ENCODE data around the gene FANCL.
"Not testable (repeated sequence)": the region's sequence is repeated elsewhere in the genome, so short reads cannot be mapped to it uniquely, and the experiment has no call there.

Gene FANCL

DNA sequence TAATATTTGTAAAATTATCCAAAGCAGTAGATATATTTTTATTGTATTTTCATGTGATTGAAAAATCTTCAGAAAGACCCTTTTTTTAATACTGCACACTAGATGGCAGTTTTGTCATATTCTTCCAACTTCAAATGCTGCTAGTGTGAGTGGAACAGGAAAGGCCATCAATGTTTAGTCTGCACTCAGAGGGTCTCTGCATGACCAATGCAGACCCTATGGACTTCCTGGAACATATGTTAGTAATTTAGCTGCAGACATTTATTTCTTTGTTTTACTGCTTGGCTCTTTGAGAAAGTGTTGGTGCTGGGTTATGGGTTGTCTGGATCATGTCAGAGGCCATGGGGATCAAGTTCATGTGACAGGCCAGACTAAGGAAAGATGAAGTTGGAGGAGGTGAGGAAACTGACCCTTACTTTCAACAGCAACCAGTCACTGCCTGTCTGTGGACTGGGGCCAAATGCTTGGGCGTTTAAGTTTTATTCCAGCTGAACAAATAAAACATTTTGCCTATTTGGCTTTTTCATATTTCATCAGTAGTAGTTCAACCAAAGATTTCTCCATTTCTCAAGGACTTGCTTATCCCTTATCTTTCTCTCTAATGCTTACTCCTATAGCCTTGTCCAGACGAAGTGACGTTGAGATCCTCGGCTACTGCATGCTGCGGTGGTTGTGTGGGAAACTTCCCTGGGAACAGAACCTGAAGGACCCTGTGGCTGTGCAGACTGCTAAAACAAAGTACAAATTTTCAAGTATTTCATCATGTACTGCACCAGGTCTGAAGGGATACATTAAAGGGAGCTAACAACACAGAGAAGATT is 109.7 kb downstream of the FANCL start:
- H3K4me1 Mint-ChIP-seq: no peaks in the 10 kb centered on the region
- no peaks in the 10 kb centered on the region for H3K27me3 Mint-ChIP-seq
- H3K4me3 Mint-ChIP-seq: no peak overlapping the region
- no peak for DNase-seq (ENCODE audit: low spot score in 2 of 2)
- no peak overlapping the region for H3K27ac Mint-ChIP-seq (ENCODE audit: low read depth)
- H3K36me3 Mint-ChIP-seq (ENCODE audit: insufficient read depth): peaks cover 2% of the 10 kb centered on the region
- no peaks in the 10 kb centered on the region for H3K9me3 Mint-ChIP-seq
- ATAC-seq (replicated peaks; ENCODE audit: extremely low read depth, poor library complexity, severe bottlenecking): no peak

DNA sequence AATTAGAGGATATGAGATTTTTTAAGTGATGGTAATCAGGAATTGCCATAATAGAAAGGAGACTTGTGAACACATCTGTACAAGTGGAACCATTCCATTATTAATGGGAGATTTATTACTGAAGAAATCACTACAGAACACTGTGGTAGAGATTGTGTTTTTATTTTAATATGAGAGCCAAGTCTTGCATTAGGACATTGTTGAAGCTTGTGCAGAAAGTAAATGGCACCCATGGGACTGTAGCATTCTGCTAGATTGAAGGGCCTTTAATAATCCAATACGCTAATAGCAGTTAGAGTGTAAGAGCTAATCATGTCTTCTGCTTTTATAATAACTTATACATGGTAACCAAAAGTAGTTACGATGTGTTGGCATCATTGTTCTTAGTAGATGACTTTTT is 110.9 kb downstream of the FANCL start:
- DNase-seq (ENCODE audit: low spot score in 2 of 2) (no peak), ATAC-seq (replicated peaks; ENCODE audit: extremely low read depth, poor library complexity, severe bottlenecking) (no peak)
- Mint-ChIP-seq H3K27me3 (no peaks in the 10 kb centered on the region), H3K27ac (ENCODE audit: low read depth) (no peak overlapping the region), H3K4me1 (no peaks in the 10 kb centered on the region), H3K4me3 (no peak overlapping the region), H3K36me3 (ENCODE audit: insufficient read depth) (peaks cover 2% of the 10 kb centered on the region), H3K9me3 (no peaks in the 10 kb centered on the region)

DNA sequence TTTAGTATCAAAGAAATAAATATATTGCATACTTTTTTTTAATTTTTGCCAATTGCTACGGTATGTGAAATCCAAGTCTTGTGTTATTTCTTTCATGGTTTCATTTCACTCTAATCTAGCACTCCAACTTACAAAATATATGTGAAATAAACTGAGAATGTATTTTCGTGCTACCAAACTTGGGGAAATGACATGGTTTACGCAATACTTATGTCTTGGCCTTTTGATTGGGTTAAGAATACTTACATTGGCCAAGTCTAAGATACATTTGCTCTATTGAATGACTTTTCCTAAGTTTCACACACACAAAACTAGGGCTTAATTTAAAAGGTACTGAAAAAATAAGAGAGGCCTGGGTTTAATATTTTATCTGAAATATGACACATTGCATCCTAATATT is 114.0 kb downstream of the FANCL start:
- no peaks in the 10 kb centered on the region for H3K27me3 Mint-ChIP-seq
- peaks cover 5% of the 10 kb centered on the region for H3K36me3 Mint-ChIP-seq (ENCODE audit: insufficient read depth)
- H3K27ac Mint-ChIP-seq (ENCODE audit: low read depth): no peak overlapping the region
- H3K9me3 Mint-ChIP-seq: no peaks in the 10 kb centered on the region
- DNase-seq (ENCODE audit: low spot score in 2 of 2) (no peak), ATAC-seq (replicated peaks; ENCODE audit: extremely low read depth, poor library complexity, severe bottlenecking) (no peak)
- H3K4me1 Mint-ChIP-seq: no peaks in the 10 kb centered on the region
- no peak overlapping the region for H3K4me3 Mint-ChIP-seq

DNA sequence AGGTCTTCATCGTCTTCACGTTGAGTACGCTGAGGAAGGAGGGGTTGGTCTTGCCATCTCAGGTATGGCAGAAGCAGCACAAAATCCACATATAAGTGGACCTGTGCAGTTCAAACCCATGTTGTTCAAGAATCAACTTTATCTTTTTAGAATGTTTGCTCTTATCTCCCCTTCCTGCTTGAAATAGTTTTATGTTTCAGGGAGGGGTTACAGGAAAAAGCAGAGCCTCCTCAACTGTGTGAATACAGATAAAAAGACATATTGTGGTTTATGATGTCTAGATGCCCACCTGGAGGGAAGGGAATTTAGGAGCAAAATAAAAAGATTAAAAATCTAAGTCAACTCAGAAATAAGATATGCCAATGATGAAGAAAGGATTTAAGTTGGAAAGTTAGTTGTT is 118.6 kb downstream of the FANCL start:
- Mint-ChIP-seq H3K9me3 (no peaks in the 10 kb centered on the region), H3K27me3 (no peaks in the 10 kb centered on the region), H3K27ac (ENCODE audit: low read depth) (no peak overlapping the region), H3K4me3 (no peak overlapping the region), H3K4me1 (peaks cover 4% of the 10 kb centered on the region), H3K36me3 (ENCODE audit: insufficient read depth) (peaks cover 11% of the 10 kb centered on the region)
- DNase-seq (ENCODE audit: low spot score in 2 of 2) (no peak), ATAC-seq (replicated peaks; ENCODE audit: extremely low read depth, poor library complexity, severe bottlenecking) (no peak)

DNA sequence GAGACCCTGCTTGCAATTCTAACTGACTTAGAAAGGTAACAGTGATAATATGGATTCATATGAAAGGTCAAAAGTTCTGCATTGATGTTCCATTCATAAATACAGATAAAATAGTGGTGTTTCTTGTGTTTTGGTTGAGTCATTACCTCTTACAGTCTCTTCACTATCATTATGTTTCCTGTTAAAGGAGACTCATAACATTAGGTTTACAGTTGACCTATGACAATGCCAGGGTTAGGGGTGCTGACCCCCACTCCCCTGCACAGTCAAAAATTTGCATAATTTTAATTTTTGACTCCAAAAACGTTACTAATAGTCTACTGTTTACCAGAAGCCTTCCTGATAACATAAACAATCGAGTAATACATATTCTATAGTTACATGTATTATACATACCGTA is 119.1 kb downstream of the FANCL start:
- DNase-seq (ENCODE audit: low spot score in 2 of 2) (no peak), ATAC-seq (replicated peaks; ENCODE audit: extremely low read depth, poor library complexity, severe bottlenecking) (no peak)
- H3K4me3 Mint-ChIP-seq: no peak overlapping the region
- peaks cover 9% of the 10 kb centered on the region for H3K4me1 Mint-ChIP-seq
- peaks cover 11% of the 10 kb centered on the region for H3K36me3 Mint-ChIP-seq (ENCODE audit: insufficient read depth)
- no peak overlapping the region for H3K27ac Mint-ChIP-seq (ENCODE audit: low read depth)
- no peaks in the 10 kb centered on the region for H3K9me3 Mint-ChIP-seq
- no peaks in the 10 kb centered on the region for H3K27me3 Mint-ChIP-seq

DNA sequence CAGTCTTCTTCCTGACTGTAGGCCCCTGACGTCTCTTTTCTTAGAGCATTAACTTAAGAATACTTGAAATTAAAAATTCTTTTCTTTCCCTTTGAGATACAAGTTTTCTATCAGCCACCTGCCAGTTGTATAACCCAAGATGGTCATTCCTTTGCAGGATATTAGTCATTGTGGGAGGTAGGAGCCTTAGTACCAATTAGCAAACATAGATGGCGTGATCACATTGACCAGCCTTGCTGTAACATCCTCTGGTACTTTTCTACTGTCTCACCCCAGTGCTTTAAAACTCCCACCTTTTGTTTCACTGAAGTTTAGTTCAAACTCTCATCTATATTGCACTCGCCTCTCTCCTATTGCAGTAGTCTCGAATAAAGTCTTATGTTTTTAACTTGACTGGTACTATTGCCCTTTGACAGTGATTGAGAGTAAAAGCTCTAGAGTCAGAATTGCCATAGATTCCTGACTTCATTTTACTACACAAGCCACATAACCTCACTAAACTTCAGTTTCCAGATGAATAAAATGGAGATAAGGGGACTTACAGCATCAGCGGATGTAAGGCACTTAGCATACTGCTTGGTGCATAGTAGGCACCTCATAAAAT is 120.4 kb downstream of the FANCL start:
- H3K4me1 Mint-ChIP-seq: peaks cover 11% of the 10 kb centered on the region
- no peaks in the 10 kb centered on the region for H3K27me3 Mint-ChIP-seq
- no peak for ATAC-seq (replicated peaks; ENCODE audit: extremely low read depth, poor library complexity, severe bottlenecking)
- H3K36me3 Mint-ChIP-seq (ENCODE audit: insufficient read depth): peaks cover 11% of the 10 kb centered on the region
- DNase-seq (ENCODE audit: low spot score in 2 of 2): no peak
- no peaks in the 10 kb centered on the region for H3K9me3 Mint-ChIP-seq
- no peak overlapping the region for H3K4me3 Mint-ChIP-seq
- no peak overlapping the region for H3K27ac Mint-ChIP-seq (ENCODE audit: low read depth)

DNA sequence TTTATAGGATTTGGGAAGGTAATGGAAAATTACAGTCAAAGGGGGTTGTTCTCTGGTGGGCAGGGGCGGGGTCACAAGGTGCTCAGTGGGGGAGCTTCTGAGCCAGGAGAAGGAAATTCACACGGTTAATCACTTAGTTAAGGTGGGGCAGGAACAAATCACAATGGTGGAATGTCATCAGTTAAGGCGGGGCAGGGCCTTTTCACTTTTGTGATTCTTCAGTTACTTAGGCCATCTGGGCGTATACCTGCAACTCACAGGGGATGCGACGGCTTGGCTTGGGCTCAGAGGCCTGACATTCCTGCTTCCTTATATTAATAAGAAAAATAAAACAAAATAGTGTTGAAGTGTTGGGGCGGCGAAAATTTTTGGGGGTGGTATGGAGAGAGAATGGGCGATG is 127.6 kb downstream of the FANCL start:
- not testable (repeated sequence) for H3K4me3 Mint-ChIP-seq; H3K36me3 Mint-ChIP-seq (ENCODE audit: insufficient read depth); H3K27ac Mint-ChIP-seq (ENCODE audit: low read depth); DNase-seq (ENCODE audit: low spot score in 2 of 2); H3K27me3 Mint-ChIP-seq; H3K9me3 Mint-ChIP-seq; ATAC-seq (replicated peaks; ENCODE audit: extremely low read depth, poor library complexity, severe bottlenecking)
- H3K4me1 Mint-ChIP-seq: peaks cover 20% of the 10 kb centered on the region

DNA sequence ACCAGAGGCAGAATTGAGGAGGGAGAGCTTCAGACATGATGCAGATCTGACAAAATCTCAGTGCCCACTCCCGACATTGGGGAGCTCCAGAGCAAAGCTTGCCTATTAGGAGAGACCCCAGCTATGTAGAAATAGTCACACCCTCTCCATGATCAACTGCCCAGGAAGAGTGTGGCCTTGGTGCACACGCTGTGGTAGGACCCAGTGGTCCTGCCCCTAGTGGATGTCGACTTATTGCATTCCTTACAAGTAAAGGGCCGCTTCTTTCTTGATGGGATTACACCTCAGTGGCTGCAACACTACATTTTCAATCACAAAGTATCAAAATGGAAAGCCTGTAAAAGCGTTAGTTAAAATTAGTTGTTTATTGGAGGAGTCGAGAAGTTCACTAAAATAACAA is 130.4 kb downstream of the FANCL start:
- Mint-ChIP-seq H3K4me1 (peaks cover 18% of the 10 kb centered on the region), H3K9me3 (no peaks in the 10 kb centered on the region), H3K27ac (ENCODE audit: low read depth) (no peak overlapping the region), H3K4me3 (no peak overlapping the region), H3K36me3 (ENCODE audit: insufficient read depth) (peaks cover 6% of the 10 kb centered on the region), H3K27me3 (no peaks in the 10 kb centered on the region)
- no peak for ATAC-seq (replicated peaks; ENCODE audit: extremely low read depth, poor library complexity, severe bottlenecking)
- DNase-seq (ENCODE audit: low spot score in 2 of 2): no peak

DNA sequence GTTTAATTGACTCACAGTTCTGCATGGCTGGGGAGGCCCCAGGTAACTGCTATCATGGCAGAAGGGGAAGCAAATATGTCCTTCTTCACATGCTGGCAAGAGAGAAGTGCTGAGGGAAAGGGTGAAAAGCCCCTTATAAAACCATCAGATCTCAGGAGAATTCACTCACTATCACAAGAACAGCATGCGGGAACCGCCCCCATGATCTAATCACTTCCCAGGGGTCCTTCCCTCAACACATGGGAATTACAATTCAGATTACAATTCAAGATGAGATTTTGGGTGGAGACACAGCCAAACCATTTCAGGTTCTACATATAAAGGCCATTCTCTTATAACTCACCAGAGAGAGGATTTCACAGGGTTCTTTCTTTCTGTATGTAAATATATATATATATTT is 131.6 kb downstream of the FANCL start:
- Mint-ChIP-seq H3K4me3 (no peak overlapping the region), H3K4me1 (peaks cover 18% of the 10 kb centered on the region), H3K9me3 (no peaks in the 10 kb centered on the region), H3K27me3 (no peaks in the 10 kb centered on the region), H3K36me3 (ENCODE audit: insufficient read depth) (peaks cover 6% of the 10 kb centered on the region), H3K27ac (ENCODE audit: low read depth) (no peak overlapping the region)
- no peak for ATAC-seq (replicated peaks; ENCODE audit: extremely low read depth, poor library complexity, severe bottlenecking)
- no peak for DNase-seq (ENCODE audit: low spot score in 2 of 2)

All from central memory CD8-positive, alpha-beta T cell (primary cell).